ENCODE measurements around the gene LRRC23.
"Not testable (repeated sequence)": the region's sequence is repeated elsewhere in the genome, so short reads cannot be mapped to it uniquely, and the experiment has no call there.

The LRRC23 gene

GRCh38 chr12:6872073-6873048 is 32.3 kb upstream of the LRRC23 start:
- peak; percentile 59 for DNase-seq (ENCODE audit: low read depth)

GRCh38 chr12:6873094-6874014 is 31.3 kb upstream of the LRRC23 start, which contains the start of gene SPSB2:
TSS of gene SPSB2 (minus strand) at chr12:6873303. CDS start at chr12:6872901, 402 bp downstream.
- DNase-seq (ENCODE audit: low read depth): peak; percentile 93

- not testable (repeated sequence) for DNase-seq (ENCODE audit: low read depth)
These were observed 30.6 kb upstream of the LRRC23 start for GRCh38 chr12:6874015-6874368.

- DNase-seq (ENCODE audit: low read depth): not testable (repeated sequence)
These were observed 24.8 kb upstream of the LRRC23 start for GRCh38 chr12:6879824-6880223.

DNA sequence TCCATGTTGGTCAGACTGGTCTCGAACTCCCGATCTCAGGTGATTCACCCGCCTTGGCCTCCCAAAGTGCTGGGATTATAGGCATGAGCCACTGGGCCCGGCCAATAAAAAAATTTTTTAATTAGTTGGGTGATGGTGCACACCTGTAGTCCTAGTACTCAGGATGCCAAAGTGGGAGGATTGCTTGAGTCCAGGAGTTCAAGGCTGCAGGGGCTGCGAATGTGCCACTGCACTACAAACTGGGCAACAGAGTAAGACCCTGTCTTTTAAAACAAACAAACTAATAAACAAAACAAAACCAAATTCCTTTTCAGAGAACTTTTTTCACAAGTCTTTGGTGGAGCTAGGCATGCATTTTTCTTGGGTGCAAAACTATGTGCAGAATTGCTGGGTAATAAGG is 21.4 kb upstream of the LRRC23 start:
- DNase-seq (ENCODE audit: low read depth): no peak

DNA sequence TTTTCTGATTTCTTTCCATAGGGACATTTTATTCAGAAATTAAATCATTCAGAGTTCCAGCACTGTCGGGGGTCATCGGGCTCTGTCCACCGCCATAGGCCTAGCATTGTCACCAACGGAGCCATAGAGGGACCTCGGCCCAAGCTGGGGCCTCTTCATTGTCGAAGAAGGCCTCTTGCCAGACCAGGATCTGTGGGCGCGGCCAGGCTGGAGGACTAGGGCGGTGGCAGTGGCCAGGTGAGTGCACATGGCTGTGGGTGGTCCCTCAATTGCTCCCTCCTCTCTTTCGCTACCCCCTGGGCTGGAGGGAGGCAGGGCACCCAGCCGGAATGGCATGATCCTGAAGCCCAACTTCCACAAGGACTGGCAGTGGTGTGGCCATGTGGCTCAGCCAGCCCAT is 20.9 kb upstream of the LRRC23 start:
- DNase-seq (ENCODE audit: low read depth): no peak

GRCh38 chr12:6884539-6884938 is 20.1 kb upstream of the LRRC23 start:
- DNase-seq (ENCODE audit: low read depth): no peak

- not testable (repeated sequence) for DNase-seq (ENCODE audit: low read depth)
These were observed 18.2 kb upstream of the LRRC23 start for GRCh38 chr12:6886206-6886999.

GRCh38 chr12:6887460-6887859 is 17.2 kb upstream of the LRRC23 start:
- no peak for DNase-seq (ENCODE audit: low read depth)

DNA sequence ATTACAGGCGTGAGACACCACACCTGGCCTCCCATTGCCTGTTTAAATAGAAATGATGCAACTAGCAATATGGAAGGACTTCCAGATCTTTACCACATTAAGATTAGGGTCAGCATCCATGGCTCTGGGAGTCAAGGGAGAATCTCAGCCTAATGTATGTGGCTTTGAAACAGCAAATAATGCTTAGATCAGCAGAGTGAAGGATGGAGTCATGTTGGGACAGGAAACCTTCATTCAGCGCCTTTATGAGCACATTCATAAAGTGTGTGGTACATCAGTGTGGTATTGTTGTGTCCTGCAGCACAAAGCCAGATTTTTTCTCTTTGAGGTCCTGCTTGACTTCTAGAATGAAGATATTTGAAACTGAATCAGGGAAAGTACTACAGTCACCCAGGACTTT is 16.3 kb upstream of the LRRC23 start:
- DNase-seq (ENCODE audit: low read depth): no peak

DNA sequence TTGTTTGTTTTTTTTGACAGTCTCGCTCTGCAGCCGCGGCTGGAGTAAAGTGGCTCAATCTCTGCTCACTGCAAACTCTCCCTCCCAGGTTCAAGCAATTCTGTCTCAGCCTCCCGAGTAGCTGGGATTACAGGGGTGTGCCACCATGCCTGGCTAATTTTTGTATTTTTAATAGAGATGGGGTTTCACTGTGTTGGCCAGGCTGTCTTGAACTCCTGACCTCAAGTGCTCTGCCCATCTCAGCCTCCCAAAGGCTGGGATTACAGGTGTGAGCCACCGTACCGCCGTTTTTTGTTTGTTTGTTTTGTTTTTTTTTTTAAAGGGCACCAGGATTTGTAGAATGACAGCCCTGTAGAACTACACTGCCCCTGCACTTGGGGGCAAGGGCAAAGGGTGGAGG is 15.8 kb upstream of the LRRC23 start:
- not testable (repeated sequence) for DNase-seq (ENCODE audit: low read depth)

DNA sequence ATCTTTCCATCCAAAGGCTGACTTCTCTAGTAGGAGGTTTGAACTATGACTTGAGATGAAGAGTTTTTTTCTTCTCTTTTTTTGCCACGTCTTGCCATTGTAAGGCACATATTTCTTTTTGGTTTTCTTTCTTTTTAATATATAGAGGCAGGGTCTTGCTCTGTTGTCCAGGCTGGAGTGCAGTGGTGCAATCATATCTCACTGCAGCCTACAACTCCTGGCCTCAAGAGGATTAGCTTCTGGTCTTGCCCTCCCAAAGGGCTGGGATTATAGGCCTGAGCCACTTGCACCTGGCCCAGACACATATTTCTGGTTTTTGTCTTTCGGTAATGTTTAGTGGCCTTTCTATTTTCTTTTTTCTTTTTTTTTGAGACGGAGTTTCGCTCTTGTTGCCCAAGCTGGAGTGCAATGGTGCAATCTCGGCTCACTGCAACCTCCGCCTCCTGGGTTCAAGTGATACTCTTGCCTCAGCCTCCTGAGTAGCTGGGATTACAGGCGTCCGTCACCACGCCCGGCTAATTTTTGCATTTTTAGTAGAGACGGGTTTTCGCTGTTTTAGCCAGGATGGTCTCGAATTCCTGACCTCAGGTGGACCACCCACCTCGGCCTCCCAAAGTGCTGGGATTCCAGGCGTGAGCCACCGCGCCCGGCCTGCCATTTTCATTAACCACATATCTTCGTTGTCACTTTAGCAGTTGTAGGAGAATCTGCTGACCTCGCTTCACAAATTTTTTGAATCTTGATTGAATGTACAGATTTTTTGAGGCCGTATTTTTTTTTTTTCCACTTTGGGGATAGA is 14.6 kb upstream of the LRRC23 start:
- DNase-seq (ENCODE audit: low read depth): not testable (repeated sequence)

DNA sequence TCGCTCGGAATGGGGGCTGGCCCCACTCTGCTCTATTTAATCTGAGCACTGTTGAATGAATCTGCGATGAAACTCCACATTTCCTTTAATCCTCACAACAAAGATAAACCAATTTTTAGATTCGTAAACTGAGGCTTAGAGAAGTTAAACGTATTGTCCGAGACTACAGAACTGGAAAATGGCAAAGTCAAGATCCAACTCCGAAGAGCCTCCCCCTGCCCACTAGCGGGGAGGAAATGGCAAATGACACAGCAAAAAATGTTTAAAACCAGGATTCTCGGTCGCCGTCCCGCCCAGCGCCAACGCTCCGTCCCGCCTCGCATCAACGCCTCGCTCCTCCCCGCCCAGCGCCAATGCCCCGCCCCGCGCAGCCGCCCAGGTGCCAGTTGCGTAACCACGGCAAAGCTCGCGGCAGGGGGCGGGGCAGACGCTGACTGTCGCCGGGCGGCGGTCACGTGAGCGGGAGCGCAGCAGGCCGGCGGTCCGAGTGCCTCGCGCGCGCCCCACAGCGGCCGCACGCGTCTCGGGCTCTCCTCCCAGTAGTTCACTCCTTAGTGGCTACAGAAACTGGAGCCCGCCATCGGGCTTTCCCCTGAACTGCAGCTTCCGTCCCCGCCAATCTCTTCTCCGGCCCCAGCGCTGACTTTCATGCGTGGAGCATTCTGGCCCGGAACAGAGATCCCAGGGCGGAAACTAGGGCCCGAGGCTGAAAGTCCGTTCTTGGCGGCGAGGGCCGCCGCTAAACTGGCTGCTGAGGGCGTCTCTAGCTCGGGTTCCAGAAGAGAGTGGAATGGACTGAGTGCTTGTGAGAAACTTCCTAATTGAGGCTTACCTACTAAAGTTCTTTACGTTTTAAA is 13.6 kb upstream of the LRRC23 start:
- DNase-seq (ENCODE audit: low read depth): peak; percentile 95

DNA sequence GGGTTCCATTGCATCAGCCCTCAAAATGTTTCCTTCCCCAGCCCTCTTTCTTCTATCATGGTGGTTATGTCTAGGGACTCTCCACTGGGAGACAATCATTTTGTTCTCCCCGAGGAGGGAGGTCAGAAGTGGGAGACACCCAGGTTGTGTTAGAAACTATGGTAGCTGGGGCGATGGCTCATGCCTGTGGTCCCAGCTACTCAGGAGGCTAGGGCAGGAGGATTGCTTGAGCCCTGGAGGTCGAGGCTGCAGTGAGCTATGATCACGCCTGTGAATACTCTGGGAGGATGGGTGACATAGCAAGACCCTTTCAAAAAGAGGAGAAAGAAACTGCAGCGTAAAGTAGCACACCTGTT is 13.0 kb upstream of the LRRC23 start:
- no peak for DNase-seq (ENCODE audit: low read depth)

DNA sequence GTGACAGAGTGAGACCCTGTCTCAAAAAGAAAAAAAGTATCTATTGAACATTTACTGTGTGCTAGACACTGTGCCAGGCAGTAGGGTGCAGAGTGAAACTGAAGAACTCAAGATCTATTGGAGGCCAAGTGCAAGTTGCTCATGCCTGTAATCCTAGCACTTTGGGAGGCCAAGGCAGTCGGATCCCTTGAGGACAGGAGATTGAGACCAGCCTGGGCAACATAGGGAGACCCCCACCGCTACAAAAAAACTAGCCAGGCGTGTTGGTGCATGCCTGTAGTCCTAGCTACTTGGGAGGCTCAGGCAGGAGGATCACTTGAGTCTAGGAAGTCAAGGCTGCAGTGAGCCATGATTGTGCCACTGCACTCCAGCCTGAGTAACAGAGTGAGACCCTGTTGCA is 11.9 kb upstream of the LRRC23 start:
- not testable (repeated sequence) for DNase-seq (ENCODE audit: low read depth)

DNA sequence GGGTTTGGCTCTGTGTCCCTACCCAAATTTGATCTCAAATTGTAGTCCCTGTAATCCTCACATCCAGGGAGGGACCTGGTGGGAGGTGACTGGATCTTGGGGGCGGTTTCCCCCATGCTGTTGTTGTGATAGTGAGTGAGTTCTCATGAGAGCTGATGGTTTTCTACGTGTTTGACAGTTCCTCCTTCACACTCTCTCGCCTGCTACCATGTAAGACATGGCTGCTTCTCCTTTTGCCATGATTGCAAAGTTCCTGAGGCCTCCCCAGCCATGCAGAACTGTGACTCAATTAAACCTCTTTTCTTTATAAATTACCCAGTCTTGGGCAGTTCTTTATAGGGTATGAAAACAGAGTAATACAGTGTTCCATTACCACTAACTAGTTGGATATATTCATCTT is 10.3 kb upstream of the LRRC23 start:
- no peak for DNase-seq (ENCODE audit: low read depth)

DNA sequence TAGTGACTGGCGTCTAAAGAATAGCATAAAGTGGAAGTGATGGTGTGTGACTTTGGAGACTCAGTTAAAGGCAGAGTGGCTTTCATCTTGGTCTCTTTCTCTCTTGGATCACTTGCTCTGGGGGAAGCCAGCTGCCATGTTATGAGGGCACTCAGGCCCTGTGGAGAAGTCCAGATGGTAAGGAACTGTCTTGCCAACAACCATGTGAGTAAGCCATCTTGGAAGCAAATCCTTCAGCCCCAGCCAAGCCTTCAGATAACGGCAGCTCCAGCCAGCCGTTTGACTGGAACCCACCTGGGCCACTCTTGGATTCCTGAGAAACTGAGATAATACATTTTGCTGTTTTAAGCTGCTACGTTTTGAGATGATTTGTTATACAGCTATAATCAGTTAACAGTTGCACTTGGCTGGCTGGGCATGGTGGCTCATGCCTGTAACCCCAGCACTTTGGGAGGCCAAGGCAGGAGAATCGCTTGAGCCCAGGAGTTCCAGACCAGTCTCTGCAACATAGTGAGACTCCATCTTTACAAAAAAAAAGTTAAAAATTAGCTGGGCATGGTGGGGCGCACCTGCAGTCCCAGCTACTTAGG is 7.7 kb upstream of the LRRC23 start:
- no peak for DNase-seq (ENCODE audit: low read depth)

GRCh38 chr12:6899427-6899826 is 5.2 kb upstream of the LRRC23 start:
- no peak for DNase-seq (ENCODE audit: low read depth)

GRCh38 chr12:6899837-6900519 is 4.6 kb upstream of the LRRC23 start:
- peak; percentile 47 for DNase-seq (ENCODE audit: low read depth)

All from iris pigment epithelial cell (primary cell).